ENCODE results near the gene HELZ.
"Not testable (repeated sequence)": the region's sequence is repeated elsewhere in the genome, so short reads cannot be mapped to it uniquely, and the experiment has no call there.

HELZ gene

GRCh38 chr17:67270416-67270815, 25.4 kb upstream of the HELZ start:
- DNase-seq (ENCODE audit: low spot score): no peak

- no peak for DNase-seq (ENCODE audit: low spot score)
Measured at GRCh38 chr17:67266496-67266895, 21.5 kb upstream of the HELZ start.

- DNase-seq (ENCODE audit: low spot score): no peak
Measured at GRCh38 chr17:67265436-67266019, 20.5 kb upstream of the HELZ start.

- DNase-seq (ENCODE audit: low spot score): no peak
Measured at GRCh38 chr17:67262435-67263117, 17.6 kb upstream of the HELZ start.

- DNase-seq (ENCODE audit: low spot score): no peak
Measured at GRCh38 chr17:67260170-67260987, 15.4 kb upstream of the HELZ start.

- no peak for DNase-seq (ENCODE audit: low spot score)
Measured at GRCh38 chr17:67258821-67259468, 13.9 kb upstream of the HELZ start.

GRCh38 chr17:67256075-67256732, 11.2 kb upstream of the HELZ start:
- no peak for DNase-seq (ENCODE audit: low spot score)

- DNase-seq (ENCODE audit: low spot score): no peak
Measured at GRCh38 chr17:67253384-67253783, 8.4 kb upstream of the HELZ start.

- DNase-seq (ENCODE audit: low spot score): not testable (repeated sequence)
Measured at GRCh38 chr17:67251586-67251985, 6.6 kb upstream of the HELZ start.

- no peak for DNase-seq (ENCODE audit: low spot score)
Measured at GRCh38 chr17:67248291-67248690, 3.3 kb upstream of the HELZ start.

- no peak for DNase-seq (ENCODE audit: low spot score)
Measured at GRCh38 chr17:67247416-67247900, 2.5 kb upstream of the HELZ start.

GRCh38 chr17:67246653-67247415, 1.8 kb upstream of the HELZ start:
- no peak for DNase-seq (ENCODE audit: low spot score)

- DNase-seq (ENCODE audit: low spot score): no peak
Measured at GRCh38 chr17:67246403-67246652, 1.3 kb upstream of the HELZ start.

- no peak for DNase-seq (ENCODE audit: low spot score)
Measured at GRCh38 chr17:67245694-67246402, 852 bp upstream of the HELZ start.

GRCh38 chr17:67244431-67245072, 444 bp downstream of the HELZ start:
- no peak for DNase-seq (ENCODE audit: low spot score)

GRCh38 chr17:67243284-67243683, 1.7 kb downstream of the HELZ start:
- no peak for DNase-seq (ENCODE audit: low spot score)

- no peak for DNase-seq (ENCODE audit: low spot score)
Measured at GRCh38 chr17:67241719-67242341, 3.2 kb downstream of the HELZ start.

GRCh38 chr17:67239597-67239996, 5.4 kb downstream of the HELZ start:
- no peak for DNase-seq (ENCODE audit: low spot score)

GRCh38 chr17:67238991-67239390, 6.0 kb downstream of the HELZ start:
- DNase-seq (ENCODE audit: low spot score): no peak

GRCh38 chr17:67232441-67232840, 12.6 kb downstream of the HELZ start:
- no peak for DNase-seq (ENCODE audit: low spot score)

Data from globus pallidus (tissue), 1 donor.